NCI-H2171 (cell line): Measurements from ENCODE around the gene PRPF19.

Experiments
- DNase-seq: peaks from one replicate; lab custom pipeline; 2025; lab: John Stamatoyannopoulos, UW

PRPF19 gene

DNA sequence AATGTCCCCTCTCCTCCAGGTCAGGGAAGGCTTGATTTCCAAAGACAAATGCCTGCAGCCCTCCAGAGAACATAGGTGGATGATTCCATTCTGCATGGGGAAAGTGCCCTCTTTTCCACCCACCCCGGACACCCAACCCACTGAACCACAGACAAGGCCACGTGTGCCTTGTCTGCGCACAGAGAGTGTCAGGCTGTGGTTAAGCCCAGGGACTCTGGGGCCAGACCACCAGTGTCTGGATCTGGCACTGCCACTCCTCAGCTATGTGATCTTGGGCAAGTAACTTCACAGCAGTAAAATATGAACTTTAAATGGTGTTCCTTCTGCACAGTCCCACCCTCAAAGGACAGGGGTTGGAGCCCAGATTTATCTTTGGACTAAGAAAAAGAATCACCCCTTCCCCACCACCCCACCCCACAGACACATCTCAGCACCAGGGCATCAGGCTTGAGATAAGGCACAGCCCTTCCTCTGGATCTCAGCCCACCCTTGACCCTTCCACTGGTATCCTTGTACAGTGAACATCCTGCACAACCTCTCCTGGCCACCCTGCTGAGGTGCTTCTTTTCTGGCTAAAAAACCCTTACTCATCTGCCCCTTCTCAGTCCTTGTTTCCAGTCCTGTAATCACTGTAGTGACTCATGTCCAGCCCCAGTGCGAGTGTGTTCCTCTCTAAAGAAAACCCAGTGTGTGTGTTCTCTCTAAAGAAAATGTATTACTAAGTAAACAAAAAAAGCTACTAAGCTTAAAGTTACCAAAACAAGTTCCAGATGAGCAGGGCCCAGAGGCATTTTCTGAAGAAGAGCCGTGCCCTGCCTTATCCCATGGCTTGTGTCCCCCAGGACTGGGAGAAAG is 48.8 kb downstream of the PRPF19 start:
- DNase-seq: no peak

DNA sequence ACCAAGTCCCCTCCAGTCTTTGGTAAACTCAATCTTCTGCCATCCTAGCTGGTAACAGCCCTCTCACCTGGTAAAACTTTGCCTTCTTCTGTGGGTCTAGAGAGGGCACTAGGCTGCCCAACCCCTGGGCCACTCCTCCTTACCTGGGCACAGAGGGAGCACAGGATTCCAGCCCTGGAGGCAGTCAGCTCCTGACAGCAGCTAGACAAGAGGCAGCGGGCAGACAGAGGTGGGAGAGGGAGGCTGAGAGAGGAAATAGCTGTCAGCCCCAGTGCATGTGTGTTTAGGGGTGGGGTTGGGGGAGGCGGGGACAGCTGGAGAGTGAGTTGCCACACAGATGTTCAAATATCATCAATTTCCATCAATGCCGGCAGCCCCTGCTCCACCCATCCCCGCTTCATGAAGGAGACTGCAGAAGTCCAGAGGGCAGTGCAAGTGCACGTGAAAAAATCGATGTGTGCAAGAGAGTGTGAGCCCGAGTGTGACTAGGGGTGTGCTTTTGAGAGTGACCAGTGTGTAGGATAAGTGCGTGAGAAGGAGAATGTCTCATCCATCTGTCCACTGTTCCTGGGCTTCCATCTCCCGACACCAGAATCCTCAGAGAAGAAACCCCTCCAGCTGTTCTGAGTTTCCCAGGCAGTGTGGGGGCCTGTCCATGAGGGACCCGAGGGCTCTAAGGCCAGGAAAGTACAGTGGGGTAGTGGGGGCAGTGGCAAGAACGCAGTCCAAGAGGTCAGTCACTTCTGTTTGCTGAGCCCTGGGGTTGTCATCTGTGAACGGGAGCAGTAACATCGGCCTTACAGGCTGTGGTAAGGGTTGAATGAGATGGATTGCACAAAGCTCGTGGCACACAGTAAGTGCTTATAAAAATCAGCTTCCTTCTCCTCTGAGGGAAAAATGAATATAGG is 50.4 kb downstream of the PRPF19 start, which contains the start of gene PTGDR2:
TSS of gene PTGDR2 (minus strand) at position 225 of the 908 bp plus-strand sequence. CDS start 2,228 bp downstream, outside the sequence.
- DNase-seq: no peak

DNA sequence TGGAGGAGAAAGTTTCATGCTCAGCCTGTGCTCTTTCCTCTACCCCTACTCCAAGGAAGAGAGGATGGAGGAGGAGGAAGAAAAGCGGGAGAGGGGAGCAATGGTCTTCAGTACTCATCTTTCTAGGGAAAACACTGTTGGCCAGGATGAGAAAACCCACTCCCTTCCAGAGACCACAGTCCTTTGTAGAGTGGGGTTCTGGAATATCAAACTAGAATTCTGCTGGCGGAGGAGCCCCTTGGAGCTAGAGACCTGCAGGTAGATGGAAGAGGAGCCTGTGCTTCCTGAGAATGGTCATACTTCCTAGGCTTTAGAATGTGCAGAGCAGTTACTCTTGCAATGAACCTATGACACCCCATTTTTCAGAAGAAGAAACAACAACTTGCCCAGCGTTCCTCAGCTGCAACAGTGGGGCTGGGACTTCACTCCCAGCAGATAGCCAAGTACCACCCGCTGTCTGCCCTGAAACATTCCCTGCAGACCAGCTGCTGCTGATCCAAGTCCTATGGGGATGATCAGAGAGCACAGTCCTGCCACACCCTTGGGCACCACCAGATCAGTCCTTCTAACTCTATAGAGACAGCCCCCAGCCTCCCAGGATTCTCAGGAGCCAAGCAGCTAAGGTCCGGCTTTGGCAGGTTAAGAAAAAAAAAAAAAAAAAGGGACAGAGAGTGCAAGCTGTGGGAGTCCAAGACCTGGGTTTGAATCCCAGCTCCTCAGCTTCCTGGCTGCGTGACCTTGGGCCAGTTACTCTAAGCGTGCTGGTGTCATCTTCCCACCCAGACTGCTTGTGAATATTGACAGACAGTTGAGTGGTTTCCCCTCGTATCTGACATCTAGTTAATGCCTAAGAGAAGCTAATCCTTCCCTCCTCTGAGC is 51.3 kb downstream of the PRPF19 start:
- DNase-seq: no peak

DNA sequence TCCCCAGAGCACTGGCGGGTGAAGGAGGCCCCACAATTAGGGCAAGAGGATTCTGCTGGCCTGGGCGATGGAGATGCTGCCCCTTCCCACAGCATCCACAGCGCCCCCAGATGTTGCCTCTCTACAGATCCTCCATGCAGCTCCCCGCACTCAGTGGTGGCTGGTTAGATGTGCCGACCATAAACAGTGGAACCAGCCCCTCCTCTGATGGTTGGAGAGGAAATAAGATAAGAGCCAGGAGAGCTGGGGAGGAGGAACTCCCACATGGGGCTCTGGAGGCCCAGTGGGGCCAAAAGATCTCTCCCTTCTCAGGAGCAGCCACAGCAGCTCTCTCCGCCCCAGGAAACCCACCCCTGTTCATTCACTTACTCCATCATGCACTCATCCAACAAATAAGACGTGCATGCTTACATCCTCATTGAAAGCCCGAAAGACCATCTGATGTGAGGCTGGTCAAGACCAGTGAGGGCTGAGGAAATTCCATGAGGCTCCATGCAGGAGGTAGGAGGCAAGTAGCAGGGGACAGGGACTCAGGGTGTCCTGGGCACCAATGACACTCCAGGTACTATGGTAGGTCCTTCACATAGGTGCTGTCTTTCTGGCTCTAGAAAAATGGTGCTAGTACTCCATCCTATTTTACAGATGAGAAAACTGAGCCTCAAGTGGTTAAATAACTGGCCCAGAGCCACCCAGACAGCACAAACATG is 52.1 kb downstream of the PRPF19 start:
- DNase-seq: no peak

DNA sequence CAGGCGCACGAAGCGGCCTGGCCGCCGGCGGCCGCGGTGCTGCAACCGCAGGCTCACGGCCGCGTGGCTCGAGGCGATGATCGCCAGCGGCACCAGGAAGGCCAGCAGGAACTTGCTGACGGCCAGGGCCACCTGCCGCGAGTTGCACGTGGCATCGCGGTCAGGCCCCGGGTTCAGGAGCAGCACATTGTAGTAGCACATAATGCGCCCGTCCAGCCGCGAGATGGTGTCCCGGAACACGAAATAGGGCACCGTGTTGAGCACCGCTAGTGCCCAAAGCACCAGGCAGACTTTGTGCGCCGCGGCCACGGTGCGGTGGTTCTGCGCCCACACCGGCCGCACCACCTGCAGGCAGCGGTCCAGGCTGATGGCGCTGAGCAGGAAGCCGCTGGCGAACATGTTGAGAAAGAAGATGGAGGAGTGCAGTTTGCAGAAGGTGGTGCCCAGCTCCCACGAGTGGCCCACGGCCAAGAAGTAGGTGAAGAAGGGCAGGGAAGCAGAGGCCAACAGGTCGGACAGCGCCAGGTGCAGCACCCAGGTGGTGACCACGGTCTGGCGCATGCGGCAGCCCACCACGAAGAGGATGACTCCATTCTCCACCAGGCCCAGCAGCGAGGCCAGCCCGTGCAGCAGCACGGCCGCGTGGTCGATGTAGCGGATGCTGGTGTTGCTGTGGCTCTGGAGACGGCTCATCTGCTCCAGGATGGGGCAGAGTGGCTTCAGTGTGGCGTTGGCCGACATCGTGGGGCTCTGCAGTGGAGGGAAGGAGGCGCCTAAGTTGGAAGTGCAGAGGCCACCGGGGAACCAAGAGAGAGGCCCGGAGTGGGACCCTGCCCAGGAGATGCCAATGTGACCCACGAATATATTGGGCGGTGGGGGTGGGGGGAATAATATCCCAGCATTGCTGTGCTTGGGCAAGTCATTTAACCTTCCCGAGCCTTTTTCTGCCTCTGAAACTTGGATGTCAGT is 53.1 kb downstream of the PRPF19 start:
- DNase-seq: no peak

DNA sequence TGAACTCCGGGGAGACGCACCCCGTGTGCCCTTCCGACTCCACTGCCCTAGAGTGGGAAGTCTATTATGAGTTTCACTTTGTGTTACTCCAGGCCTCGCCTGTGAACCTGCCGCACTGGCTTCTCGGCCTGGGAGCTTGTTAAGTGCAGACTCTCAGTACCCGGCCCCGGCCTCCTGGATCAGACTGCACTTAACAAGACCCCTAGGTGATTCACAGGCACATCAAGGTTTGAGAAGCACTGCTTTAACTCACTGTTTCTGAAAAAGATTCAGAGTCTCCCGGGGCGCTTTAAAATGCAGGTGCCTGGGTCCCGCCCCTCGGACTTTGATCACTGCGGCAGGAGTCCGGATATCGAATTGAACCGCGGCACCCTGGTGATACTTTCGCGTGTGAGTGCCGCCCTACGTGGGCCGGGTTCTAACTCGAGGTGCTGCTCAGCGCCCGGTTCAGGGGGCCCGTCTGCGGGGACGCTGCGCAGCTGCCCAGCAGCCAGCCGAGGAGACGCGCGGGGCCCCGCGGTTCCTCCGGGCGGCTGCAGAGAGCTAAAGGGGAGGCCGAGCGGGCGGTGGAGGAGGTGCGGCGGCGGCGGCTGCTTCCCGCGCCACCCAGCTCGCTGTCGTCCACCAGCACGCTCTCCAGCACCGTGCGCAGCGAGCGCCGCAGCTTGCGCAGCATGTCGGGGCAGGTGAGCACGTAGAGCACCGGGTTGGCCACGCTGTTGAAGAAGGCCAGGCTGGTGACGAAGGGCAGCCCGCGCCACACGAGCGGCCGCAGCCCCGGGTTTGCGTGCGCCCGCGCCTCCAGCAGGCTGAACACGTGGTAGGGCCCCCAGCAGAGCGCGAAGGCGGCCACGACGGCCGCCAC is 54.0 kb downstream of the PRPF19 start:
- no peak for DNase-seq

DNA sequence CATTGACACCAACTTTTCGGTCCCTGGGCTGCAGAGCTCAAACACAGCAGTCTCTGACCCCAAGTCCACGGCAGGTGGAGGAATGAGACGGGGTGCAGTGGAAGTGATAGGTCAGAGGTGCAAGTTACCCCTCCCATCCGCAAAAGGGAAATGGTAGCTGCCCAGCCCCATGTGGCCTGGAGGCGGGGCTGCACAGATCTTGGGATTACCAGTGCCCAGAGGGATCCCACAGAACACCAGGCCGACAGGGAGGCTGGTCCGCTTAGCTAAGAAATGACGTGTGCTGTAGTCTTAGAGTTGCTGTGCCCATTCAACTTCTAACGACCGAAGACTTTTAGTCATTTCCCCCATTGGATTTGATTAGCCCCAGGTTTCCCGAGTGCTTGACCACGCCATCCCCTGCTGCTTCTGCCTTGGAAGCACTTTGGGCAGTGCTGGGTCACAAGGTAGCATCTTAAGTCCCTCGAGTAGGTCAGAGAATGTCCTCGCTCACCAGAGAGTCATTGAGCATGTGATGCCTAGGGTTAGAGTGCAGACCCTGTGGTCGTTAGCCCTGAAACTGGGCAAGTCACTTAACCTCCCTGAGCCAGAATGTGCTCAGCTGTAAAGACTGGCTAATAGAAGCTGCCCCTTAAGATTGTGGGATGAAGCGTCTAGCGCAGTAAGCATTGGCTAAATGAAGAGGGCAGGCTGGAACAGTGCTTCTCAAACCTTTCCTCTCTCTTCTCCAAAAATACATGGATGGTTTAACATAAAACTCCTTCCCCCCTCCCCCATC is 54.9 kb downstream of the PRPF19 start:
- no peak for DNase-seq

DNA sequence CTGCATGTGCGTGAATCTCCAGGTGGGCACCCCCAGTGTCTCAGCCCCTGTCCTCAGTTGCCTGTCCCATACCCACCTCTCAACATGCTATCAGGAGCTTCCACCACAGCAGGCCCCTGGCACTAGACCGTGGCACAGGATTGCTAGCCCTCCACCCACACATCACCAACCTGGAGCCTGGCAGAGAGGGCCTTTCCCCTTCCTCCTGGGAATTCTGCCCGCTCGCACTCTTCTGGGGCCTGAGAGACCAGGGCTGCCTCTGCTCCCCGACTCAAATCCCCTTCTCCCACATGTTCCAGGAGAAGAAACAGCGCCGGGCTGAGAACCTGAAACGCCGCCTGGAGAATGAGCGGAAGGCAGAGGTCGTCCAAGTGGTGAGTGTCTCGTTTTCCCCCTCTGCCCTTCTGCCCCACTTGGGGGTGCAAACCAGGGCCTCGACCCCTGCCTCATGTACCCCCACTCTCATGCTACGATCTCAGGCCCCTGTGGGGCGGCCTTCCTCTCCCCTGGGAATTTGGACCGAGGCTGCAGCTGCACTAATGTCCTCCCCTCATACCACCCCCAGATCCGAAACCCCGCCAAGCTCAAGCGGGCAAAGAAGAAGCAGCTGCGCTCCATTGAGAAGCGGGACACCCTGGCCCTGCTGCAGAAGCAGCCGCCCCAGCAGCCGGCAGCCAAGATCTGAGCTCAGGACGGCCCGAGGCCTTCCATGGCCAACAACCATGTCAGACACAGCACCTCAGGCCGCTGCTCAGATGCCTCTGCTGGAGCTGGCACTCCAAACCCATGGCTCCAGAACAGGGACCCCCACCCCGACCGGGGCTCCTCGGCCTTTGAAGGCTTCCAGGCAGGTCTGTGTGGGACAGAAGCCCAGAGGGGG is 56.5 kb downstream of the PRPF19 start:
- no peak for DNase-seq

DNA sequence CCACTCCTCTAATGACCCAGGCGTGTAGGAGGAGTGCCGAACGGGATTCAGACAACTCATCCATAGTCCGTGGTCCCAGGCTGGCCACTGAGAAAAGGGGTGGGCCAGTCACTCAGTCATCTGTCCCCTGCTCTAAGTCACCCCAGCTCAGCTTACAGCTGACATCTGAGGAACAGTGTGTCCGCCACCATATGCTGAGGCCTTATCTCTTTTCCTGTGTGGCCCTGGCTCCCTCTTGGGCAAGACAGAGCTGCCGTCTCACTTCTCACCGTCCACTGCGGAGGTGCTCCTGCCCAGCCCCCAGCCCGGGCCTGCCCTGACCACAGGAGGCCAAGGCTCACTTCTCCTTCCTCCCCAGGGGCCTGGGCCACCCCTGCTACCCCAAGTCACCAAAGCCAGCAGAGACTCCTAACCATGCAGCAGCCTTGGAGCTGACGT is 57.7 kb downstream of the PRPF19 start:
- no peak for DNase-seq

DNA sequence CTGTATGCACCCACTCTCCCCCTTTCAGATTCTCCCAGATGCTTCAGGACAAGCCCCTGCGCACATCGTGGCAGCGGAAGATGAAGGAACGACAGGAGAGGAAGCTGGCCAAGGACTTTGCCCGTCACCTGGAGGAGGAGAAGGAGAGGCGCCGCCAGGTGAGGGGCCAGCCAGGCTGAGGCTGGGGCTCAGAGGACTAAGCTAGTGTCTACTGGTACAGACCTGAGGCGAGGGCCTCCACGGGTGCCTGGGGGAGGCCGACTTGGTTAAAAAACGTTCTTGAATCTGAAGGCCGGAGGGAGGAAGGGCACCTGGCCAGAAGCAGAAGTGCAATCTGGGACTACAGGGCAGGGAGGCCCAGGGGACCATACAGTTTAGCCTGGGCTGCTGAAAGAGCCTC is 58.5 kb downstream of the PRPF19 start:
- no peak for DNase-seq

DNA sequence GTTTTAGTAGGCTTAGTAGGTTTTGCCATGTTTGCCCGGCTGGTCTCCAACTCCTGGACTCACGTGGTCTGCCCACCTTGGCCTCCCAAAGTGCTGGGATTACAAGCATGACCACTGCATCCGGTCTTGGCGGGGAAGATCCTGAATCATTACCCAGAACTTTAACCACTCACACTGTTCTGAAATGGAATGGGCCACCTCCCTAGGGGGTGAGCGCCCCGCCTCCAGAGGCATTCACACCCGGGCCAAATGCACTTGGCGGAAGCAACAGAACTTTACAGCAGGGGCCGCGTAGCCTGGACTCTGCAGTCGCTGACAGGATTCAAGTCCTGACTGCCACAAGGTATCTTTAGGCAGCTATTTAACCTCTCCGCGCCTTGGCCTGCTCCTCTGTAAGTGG is 59.1 kb downstream of the PRPF19 start:
- DNase-seq: no peak

DNA sequence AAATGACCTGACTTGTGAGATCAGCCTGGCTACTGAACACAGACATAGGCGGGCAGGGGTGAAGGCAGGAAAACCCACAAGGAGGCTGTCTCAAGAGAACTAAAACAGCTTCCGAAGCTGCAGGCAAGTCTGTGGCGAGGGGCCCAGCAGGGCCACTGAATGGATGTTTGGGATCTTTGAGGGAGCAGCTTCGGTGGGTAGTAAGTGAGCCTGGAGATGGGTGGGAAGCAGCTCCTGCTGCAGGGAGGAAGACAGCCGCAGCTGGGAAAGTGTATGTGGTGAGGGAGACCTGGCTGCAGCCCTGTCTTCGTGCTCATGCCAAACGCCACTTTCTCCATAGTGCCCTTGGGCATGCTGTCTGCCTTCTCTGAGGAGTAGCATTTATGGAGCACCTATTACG is 61.0 kb downstream of the PRPF19 start:
- no peak for DNase-seq

DNA sequence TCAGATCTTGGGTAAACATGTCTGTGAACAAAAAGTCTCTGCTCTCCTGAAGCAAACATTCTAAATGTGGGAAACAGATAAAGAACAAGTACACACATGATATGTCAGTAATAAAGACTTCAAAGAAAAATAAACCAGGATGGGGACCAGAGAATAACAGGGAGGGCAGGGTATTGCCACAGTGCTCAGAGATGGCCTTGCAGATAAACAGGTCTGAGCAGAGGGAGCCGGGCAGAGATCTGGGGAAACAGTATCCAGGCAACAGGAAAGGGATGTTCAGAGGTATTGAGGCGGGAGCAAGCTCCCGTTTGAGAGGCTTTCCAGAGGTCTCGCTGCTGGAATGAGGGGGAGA is 61.5 kb downstream of the PRPF19 start:
- DNase-seq: no peak

DNA sequence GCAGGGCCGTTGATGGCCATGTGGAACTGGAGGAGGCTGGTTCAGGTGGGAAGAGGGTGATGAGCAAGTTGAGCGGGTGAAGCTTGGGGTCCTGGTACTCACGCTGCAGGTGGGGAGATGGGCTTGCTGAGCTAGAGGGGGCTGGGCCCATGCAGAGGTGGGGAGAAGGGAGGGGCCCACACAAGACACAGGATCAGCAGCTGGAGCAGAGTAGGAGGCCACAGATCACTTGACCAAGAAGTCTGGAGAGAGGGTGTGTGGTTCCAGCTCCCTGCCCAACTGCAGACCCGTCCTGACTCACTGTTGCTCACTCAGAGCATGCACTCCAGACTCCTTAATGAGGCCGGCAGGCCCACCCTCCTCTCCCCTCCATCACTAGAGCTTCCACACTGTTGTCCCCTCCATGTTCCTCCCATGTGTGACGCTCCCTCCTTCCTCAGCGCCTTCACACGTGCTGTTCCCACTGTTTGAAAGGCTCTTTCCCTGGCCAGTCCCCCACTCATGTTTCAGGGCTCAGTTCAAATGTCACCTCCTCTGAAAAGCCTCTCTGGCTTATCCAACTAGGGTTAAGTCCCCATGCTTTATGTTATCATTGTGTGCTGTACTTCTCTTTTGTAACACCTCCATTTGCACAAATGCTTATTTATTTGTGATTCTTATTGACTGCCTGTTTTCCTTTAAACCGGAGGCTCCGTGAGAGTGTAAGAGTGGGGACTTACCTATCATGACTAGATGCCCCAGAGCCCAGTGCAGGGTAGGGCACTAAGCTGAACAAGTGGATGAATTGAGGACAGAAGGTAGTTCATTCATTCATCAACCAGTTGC is 62.1 kb downstream of the PRPF19 start:
- no peak for DNase-seq

DNA sequence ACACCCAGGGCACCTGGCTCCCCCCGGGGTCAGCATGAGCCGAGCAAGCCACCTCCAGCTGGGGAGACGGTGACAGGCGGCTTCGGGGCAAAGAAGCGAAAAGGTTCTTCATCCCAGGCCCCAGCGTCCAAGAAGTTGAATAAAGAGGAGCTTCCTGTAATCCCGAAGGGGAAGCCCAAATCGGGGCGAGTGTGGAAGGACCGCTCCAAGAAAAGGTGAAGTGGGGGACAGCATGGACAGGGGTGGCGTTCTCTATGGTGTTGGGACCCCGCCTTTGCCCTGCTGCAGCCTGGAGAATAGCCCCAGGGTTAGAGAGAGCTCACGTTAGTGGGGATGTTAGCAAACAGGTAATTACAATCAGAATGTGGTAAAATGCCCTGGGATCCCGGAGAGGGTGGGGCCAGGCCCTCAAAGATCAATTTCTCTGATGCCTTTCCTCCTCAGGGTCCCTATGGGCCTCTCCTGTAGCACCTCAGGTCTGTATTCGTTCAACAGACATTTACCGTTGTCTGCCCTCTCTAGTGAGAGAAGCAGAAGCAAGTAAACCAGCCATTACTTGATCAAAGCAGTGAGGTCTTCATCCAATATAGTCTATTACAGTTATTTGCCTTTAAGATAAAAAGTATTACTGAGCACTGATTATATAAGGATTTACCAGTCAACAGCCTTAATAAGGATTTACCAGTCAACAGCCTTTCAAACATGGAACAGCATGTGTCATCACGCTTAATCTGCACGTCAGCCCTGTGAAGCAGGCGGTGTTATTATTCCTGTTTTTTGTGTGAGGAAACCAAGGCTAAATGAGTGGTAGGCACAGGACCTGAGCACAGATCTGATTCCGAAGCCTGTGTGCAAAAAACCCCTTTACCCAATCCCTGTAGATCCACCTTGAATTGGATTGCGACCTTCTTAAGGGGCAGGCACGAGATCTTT is 63.5 kb downstream of the PRPF19 start:
- no peak for DNase-seq
